ENCODE results near the gene KRT81.

KRT81 gene

DNA sequence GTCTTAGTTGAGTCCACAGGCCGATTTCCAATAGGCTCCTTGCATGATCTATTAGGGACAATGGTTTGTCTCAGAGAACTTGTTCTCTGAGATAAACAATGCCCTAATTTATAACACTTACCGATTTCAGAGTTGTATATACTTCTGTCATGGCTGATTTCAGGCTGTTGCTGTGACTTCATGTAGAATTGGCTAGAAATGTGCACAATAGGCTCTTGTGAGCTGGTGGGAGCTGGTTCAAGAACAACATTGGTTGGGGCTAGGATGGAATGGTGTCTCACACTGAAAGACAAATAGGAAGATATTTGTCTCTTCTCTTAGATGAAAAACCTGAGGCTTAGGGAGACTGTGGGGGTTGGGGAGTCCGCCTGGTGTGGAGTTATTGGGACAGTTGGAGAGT, 23.6 kb downstream of the KRT81 start:
- TF ChIP-seq, protein P1, sequence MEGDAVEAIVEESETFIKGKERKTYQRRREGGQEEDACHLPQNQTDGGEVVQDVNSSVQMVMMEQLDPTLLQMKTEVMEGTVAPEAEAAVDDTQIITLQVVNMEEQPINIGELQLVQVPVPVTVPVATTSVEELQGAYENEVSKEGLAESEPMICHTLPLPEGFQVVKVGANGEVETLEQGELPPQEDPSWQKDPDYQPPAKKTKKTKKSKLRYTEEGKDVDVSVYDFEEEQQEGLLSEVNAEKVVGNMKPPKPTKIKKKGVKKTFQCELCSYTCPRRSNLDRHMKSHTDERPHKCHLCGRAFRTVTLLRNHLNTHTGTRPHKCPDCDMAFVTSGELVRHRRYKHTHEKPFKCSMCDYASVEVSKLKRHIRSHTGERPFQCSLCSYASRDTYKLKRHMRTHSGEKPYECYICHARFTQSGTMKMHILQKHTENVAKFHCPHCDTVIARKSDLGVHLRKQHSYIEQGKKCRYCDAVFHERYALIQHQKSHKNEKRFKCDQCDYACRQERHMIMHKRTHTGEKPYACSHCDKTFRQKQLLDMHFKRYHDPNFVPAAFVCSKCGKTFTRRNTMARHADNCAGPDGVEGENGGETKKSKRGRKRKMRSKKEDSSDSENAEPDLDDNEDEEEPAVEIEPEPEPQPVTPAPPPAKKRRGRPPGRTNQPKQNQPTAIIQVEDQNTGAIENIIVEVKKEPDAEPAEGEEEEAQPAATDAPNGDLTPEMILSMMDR (IDR thresholded peaks at IDR 0.05; ENCODE audit: borderline replicate concordance, insufficient read depth, low read depth, low read length) = no peak
- H3K4me3 ChIP-seq (ENCODE audit: low read depth, low read length) = no peak overlapping the region

DNA sequence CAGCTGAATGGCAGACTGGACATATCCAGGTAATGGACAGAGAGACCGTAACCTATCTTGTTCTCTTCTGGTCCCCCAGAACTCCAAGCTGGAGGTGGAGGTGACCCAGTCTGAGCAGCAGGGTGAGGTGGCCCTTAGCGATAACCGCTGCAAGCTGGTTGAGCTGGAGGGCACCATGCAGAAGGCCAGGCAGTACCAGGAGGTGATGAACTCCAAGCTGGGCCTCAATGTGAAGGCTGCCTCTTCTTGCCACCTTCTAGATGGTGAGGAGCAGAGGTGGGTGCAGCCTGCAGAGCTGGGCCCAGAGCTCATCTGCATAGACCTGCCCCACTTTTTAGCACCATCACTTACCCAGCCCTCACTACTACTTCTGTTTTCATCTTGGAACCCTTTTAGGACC, 24.1 kb downstream of the KRT81 start:
- TF ChIP-seq, protein P1 (IDR thresholded peaks at IDR 0.05; ENCODE audit: borderline replicate concordance, insufficient read depth, low read depth, low read length) = no peak
- H3K4me3 ChIP-seq (ENCODE audit: low read depth, low read length) = no peak overlapping the region

DNA sequence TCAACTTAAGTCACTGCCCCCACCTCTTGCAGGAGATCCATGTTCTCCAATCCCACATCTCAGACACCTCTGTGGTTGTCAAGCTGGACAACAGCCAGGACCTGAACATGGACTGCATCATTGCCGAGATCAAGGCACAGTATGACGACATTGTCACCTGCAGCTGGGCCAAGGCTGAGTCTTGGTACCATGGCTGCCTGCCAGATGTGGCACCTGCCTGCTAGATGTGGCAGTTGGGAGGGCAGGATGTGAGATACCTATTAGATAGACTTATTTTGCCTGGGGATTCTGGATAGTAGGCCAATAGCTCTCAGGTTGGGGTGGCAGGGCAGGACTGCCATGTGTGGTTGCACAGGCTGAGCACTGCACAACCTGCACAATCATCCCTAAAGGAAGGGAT, 24.8 kb downstream of the KRT81 start:
- no peak overlapping the region for H3K4me3 ChIP-seq (ENCODE audit: low read depth, low read length)

DNA sequence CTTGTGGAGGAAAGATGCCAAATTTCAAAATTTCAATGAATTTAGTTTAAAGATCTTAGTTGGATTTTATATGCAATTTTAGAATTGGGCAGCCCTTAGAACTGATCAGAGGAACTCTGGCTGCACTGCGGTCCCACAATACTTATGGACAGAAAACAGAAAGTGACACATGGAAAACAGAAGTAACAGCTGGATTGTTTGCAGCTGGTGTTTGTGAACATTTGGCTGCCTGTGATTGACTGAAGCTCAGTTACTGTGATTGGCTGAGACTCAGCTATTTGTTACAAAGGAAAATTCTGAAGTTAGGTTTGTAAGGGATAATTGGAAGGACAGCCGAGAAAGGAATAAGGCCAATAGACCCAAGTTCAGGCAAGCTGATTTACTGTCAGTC, 26.9 kb downstream of the KRT81 start:
- no peak overlapping the region for H3K4me3 ChIP-seq (ENCODE audit: low read depth, low read length)
- TF ChIP-seq, protein P1 (IDR thresholded peaks at IDR 0.05; ENCODE audit: borderline replicate concordance, insufficient read depth, low read depth, low read length) = no peak

More for the DNA sequence above, 24.8 kb downstream of the KRT81 start:
- TF ChIP-seq, protein P1 (IDR thresholded peaks at IDR 0.05; ENCODE audit: borderline replicate concordance, insufficient read depth, low read depth, low read length) = no peak

DNA sequence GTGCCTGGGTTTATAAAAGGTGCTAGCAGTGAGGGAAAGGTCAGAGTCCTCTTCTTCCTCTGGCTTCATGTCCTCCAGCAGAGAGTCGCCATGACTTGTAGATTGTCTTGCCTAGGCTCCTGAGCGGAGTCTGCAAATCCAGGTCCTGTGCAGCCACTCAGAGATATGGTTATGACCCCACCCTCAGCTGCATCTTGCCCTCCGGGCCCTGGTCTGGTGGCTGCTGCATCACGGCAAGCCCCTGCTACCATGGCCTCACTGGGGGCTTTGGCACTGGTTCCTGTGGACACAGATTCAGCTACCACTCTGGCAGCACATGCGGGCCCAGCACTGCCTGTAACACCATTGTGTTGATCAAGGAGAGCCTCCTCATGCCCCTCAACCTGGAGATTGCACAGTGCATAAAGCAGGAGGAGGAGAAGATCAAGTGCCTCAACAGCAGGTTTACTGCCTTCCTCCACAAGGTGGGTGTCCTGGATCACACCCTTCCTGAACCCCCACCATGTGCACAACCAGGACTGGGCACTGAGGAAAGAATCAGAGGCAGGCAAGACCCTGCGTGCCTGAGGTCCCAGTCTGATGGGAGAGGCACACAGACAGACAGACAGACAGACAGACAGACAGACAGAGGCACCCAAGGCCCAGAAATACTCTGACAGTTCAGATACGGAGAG, 27.4 kb downstream of the KRT81 start:
- TF ChIP-seq, protein P1 (IDR thresholded peaks at IDR 0.05; ENCODE audit: borderline replicate concordance, insufficient read depth, low read depth, low read length) = no peak
- no peak overlapping the region for H3K4me3 ChIP-seq (ENCODE audit: low read depth, low read length)

DNA sequence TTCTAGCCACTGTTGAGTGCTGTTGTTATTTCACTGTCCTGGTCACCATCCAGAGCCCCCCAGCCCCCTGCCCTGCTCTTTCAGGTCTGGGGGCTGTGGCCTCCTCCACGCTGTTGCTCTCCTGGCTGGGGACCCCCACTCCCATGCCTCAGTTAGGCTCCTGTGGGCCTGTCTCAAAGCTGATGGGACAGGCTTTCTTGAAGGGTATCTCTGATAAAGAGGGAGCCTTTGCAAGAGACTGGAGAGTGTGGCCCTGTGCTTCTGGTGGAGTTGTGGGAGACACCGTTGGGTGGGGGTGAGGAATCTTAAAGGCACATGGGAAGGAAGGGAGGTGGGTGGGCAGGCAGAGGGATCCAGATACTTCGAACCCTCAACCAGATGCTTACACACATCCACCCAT, 29.0 kb downstream of the KRT81 start:
- TF ChIP-seq, protein P1 (IDR thresholded peaks at IDR 0.05; ENCODE audit: borderline replicate concordance, insufficient read depth, low read depth, low read length) = no peak
- H3K4me3 ChIP-seq (ENCODE audit: low read depth, low read length) = no peak overlapping the region

DNA sequence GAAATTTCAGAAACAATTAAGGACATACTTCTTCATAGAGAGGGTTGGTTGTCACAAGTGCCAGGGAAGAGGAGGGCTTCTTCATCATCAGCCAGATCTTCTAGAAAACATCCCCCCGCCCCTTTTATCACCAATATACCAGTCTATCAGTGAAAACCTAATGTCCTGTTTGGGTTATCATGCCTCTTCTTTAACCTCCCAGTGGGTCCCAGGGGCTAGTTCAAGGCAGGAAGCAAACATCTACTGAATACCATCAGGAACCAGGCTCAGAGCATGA, 30.2 kb downstream of the KRT81 start:
- TF ChIP-seq, protein P1 (IDR thresholded peaks at IDR 0.05; ENCODE audit: borderline replicate concordance, insufficient read depth, low read depth, low read length) = no peak
- no peak overlapping the region for H3K4me3 ChIP-seq (ENCODE audit: low read depth, low read length)
